PFSK-1 (cell line): ENCODE data around the gene TSSK6.

Source experiments
- FOXP2 ChIP-seq: optimal IDR thresholded peaks from 2 replicates; pipeline ENCODE3; 2011; ENCODE audit warnings: borderline replicate concordance, control low read depth, inconsistent platforms; ENCODE audit not compliant: insufficient read depth; ENCODE audit errors: extremely low read length, extremely low read depth
- POLR2AphosphoS5 ChIP-seq: IDR thresholded peaks from 2 replicates; pipeline ENCODE4 v1.6.1; 2012; ENCODE audit warnings: low read depth, mild to moderate bottlenecking, control low read depth, low read length, moderate library complexity
- SIN3A ChIP-seq: IDR thresholded peaks from 2 replicates; pipeline ENCODE4 v1.6.1; 2012; ENCODE audit warnings: mild to moderate bottlenecking, low read length, moderate library complexity, borderline replicate concordance; ENCODE audit not compliant: insufficient read depth
- TAF1 ChIP-seq: IDR thresholded peaks from 2 replicates; pipeline ENCODE4 v1.6.1; 2012; ENCODE audit warnings: low read length, control low read depth, borderline replicate concordance; ENCODE audit not compliant: insufficient read depth
- TF ChIP-seq, protein P1 (sequence below), 2 experiments: IDR thresholded peaks; 2 replicates each; pipeline versions ENCODE4 v1.6.1 to v1.8.0; 2011 to 2012; ENCODE audit warnings: low read depth in 2 of 2, low read length in 2 of 2, control low read depth in 1 of 2, inconsistent platforms in 1 of 2, mild to moderate bottlenecking in 1 of 2, moderate library complexity in 1 of 2; ENCODE audit not compliant: insufficient read depth in 1 of 2

GRCh38 chr19:19507354-19507753 is 8.0 kb downstream of the TSSK6 start:
- TF ChIP-seq TAF1 (no peak), POLR2AphosphoS5 (no peak), SIN3A (no peak), FOXP2 (no peak)
- TF ChIP-seq, protein P1, sequence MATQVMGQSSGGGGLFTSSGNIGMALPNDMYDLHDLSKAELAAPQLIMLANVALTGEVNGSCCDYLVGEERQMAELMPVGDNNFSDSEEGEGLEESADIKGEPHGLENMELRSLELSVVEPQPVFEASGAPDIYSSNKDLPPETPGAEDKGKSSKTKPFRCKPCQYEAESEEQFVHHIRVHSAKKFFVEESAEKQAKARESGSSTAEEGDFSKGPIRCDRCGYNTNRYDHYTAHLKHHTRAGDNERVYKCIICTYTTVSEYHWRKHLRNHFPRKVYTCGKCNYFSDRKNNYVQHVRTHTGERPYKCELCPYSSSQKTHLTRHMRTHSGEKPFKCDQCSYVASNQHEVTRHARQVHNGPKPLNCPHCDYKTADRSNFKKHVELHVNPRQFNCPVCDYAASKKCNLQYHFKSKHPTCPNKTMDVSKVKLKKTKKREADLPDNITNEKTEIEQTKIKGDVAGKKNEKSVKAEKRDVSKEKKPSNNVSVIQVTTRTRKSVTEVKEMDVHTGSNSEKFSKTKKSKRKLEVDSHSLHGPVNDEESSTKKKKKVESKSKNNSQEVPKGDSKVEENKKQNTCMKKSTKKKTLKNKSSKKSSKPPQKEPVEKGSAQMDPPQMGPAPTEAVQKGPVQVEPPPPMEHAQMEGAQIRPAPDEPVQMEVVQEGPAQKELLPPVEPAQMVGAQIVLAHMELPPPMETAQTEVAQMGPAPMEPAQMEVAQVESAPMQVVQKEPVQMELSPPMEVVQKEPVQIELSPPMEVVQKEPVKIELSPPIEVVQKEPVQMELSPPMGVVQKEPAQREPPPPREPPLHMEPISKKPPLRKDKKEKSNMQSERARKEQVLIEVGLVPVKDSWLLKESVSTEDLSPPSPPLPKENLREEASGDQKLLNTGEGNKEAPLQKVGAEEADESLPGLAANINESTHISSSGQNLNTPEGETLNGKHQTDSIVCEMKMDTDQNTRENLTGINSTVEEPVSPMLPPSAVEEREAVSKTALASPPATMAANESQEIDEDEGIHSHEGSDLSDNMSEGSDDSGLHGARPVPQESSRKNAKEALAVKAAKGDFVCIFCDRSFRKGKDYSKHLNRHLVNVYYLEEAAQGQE (IDR thresholded peaks at IDR 0.05; ENCODE audit: insufficient read depth in 1 of 2, low read depth in 2 of 2, low read length in 2 of 2) = no peak
